IPS DF 19.7 (cell line): ENCODE measurements around the gene DGCR8.

Experiments
- DNase-seq: peaks from one replicate; pipeline ENCODE4 v3.0.0-alpha.2; 2013; ENCODE audit warnings: low read depth, low spot score

DGCR8 gene

DNA sequence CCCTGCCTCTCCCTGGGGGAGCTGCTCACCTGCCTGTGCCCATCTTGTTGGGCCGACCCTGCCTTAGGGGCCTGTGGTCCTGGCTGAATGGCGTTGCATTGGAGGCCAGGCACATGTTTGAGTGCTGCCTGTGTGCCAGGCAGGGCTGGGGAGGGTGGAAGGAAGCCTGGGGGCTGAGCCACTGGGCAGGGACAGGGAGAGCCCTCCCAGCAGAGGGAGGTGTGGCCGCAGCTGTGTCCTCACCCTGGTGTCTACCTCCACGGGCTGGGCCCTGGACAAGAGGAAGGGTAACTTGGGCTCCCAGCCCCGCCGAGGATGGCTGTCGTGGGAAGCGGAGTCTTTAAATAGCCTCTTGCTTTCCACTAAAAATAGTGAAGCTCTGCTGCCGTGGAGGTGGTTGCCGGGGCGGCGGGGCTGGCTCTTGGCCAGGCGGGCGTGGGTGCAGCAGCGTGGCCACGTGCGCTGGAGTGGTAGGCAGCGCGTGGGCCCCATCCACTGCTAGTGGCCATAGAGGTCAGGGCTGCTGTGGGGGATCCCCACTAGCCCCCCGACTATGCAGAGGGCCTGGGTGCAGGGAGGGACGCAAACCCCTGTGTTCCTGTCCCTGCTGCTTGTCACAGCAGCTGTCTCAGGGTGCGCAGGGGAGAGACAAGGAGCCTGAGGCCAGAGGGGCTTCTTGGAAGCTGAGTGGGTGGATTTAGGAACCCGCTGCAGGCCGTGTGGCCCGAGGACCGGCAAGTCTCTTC, 57.8 kb downstream of the DGCR8 start:
- DNase-seq: no peak

DNA sequence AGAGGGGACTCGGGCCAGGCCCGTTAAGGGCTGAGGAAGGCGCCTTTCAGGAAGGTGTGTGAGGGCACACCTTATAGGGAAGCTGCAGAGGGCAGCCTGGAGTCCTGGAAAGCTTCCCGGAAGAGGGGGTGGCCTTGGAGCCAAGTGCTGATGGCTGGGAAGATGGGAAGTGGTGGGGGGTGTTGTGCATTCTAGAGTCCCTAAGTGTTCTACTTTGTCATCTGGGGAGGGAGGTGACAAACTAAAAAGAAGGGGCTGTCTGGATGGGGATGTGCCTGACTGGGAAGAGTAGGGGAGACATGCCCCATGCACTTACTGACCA, 58.3 kb downstream of the DGCR8 start:
- no peak for DNase-seq

DNA sequence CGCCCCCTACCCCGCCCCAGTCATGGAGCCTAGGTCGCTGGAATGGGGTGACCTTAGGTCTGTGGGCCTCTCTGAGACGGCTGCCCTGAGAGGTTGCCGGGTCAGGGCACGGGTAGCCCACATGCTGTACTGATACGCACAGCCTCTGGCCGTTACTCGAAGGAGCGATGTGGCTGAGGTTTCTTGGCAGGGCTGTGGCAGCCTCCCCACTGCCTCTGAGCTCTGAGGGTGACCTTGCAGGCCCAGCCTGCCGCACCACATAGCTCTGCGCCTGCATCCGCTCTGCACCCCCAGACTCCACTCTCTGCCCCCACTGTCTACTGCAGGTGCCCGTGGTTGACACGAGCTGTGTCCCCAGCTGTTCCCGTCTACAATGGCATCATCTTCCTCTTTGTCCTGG, 58.8 kb downstream of the DGCR8 start:
- DNase-seq: no peak

DNA sequence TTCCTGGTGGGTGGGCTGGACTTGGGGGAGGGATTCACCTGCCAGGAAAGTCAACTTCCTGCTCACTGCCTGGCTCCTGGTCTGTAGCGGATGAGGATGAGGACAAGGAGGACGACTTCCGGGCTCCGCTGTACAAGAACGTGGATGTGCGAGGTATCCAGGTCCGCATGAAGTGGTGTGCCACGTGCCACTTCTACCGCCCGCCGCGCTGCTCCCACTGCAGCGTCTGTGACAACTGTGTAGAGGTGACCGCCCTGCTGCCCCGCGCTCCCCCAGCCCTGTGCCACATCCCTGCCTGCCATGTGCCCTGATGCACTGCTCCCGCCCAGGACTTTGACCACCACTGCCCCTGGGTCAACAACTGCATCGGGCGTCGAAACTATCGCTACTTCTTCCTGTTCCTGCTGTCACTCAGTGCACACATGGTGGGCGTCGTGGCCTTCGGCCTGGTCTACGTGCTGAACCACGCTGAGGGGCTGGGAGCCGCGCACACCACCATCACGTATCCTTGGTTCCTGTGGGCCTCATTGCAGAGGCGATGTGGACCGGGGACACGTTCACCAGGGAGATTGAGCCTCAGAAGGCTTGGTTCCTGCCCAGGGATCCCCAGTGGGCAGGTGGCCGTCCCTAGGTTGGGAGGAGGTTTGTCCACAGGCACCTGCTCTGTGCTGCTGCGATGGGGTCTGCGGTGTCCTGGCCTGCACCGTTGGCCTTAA, 59.5 kb downstream of the DGCR8 start:
- DNase-seq: no peak

DNA sequence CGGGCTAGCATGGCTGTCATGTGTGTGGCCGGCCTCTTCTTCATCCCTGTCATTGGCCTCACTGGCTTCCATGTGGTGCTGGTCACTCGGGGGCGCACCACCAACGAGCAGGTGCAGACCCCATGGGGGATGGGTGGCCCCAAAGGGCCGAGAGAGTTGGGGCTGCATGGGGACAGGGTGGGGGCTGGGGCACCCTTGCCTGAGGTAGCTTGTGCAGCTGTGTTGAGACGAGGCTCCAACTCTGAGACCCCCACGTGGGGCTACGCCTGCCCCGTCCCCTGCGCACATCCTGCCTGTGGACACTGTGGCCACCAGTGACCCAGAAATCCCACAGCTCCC, 60.0 kb downstream of the DGCR8 start:
- no peak for DNase-seq

DNA sequence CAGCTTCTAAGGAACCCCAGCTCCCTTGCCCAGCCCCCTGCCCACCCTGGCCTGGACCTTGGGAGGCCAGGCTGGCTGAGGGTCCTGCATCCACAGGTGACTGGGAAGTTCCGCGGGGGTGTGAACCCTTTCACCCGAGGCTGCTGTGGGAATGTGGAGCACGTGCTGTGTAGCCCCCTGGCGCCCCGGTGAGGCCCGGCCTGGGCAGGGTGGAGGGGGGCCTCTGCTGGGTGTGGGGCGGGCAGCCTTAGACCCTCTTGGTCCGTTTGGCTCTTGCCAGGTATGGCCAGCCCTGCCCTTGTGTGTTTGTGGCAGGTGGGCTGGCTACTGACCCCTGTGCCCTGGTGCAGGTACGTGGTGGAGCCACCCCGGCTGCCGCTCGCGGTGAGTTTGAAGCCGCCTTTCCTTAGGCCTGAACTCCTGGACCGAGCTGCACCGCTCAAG, 60.5 kb downstream of the DGCR8 start:
- DNase-seq: no peak

DNA sequence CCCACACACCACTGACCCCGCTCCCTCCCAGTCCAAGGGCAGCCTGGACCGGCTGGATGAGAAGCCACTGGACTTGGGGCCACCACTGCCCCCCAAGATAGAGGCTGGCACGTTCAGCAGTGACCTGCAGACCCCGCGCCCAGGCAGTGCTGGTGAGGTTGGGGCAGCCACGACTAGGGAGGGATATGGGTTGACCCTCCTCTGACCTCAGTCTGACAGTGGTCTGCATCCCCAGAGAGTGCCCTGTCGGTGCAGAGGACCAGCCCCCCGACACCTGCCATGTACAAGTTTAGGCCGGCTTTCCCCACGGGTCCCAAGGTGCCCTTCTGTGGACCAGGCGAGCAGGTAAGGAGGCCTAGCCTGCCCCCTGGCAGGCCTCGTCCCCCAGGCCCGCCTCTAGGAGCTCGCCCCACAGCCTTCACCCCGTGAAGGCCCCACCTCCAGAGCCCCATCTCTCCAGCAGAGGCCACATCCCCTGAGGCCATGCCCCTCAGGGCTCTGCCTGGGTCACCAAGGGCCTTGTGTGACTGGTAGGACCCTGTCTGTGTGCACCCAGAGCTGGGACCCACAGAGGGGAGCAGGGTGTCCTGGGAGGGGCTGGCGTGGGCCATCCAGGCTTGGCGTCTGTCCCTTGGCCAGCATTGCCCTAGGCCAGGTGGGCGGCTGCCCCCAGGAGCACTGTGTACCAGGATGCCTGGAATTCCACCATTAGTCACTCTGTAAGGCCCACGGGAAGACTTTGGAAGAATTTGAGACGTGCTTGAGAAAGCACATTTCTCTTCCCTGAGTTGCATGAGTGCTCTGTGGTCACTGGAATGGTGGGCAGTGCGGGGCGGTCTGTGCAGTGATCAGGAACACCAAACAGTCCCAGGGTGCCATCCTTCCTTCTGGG, 61.4 kb downstream of the DGCR8 start:
- DNase-seq: no peak

DNA sequence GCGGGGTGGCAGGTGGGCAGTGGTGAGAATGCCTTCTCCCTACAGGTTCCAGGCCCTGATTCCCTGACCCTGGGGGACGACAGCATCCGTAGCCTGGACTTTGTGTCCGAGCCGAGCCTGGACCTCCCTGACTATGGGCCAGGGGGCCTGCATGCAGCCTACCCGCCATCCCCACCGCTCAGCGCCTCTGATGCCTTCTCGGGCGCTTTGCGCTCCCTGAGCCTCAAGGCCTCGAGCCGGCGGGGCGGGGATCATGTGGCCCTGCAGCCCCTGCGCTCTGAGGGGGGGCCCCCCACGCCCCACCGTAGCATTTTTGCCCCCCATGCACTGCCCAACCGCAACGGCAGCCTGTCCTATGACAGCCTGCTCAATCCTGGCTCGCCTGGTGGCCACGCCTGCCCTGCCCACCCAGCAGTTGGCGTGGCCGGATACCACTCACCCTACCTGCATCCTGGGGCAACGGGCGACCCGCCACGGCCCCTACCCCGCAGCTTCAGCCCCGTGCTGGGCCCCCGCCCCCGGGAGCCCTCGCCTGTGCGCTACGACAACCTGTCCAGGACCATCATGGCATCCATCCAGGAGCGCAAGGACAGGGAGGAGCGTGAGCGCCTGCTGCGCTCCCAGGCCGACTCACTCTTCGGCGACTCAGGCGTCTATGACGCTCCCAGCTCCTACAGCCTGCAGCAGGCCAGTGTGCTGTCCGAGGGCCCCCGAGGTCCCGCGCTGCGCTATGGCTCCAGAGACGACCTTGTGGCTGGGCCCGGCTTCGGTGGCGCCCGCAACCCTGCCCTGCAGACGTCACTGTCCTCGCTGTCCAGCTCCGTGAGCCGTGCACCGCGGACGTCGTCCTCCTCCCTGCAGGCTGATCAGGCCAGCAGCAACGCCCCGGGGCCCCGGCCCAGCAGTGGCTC, 62.9 kb downstream of the DGCR8 start:
- no peak for DNase-seq

DNA sequence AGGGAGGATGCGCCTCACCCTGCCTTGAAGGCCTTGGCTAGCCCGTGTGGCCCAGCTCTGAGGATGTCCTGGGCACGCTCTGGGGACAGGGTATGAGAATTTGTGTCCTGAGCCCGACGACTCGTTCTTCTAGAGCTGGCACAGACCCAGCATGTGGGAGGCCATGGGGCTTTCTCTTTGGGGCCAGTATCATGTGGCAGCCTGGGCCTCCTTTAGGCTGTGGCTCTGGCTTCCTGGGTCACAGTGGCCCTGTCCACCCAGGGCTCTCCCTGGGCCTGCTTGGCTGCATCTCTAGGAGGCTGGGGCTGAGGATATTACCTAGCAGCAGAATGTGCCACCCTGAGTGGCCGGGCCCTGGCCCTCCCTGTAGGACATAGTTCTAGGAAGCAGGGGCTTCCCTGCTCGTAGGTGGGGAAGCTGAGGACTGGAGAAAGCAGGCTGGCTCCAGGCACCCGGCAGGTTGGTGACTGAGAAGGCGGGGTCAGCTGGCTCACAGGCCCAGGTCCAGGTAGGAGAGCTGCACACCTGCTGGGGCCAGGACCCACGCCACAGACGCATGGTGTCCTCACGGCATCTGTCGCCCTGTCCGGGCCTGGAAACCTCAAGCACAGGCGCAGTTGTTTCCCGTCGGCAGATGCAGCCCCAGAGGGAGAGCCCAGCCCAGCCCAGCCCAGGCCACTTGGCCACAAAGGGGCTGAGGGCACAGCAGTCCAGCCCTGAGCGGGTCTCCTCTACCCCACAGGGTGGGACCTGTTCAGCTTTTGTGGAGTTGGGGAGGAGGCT, 64.0 kb downstream of the DGCR8 start:
- no peak for DNase-seq

DNA sequence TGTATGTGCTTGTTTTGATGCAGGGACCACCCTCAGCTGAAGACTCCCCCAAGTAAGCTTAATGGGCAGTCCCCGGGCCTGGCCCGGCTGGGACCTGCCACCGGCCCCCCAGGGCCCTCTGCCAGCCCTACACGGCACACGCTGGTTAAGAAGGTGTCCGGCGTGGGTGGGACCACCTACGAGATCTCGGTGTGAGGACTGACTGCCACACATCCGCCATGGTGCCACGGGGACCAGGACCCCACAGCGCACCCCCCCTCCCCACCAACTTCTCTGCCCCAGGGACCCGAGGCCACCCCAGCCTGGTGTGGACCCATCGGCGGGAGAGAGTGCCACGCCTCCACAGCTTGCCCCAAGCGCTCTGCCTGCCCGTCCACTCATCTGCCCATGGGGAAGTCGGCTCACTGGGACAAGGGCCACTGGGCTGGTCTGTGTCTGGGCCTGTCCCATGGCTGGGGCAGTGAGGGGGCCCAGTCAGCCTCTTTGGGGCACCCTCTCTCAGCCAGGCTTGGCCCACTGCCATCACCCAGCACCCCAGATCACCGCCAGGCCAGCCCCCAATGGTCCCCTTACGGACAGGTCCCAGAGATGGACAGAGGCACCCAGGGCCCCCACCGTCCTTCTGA, 65.3 kb downstream of the DGCR8 start:
- DNase-seq: no peak

DNA sequence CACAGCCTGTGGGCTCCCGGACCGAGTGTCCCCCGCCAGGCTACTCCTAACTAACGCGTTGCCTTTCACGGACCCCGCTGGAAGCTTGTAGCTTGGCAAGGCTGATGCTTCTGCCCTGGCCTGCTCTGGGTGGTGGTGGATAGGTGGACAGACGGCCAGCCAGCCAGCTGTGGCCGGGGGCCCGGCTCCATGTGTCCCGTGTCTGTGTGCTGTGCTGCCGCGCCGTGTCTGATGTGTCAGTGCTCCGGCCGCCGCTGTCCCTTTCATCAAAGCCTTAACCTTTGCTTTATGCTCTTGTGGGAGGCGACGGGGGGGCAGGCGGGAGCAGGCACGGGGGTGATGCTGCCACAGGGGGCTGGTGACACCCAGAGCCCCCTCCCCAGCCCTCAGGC, 65.8 kb downstream of the DGCR8 start:
- DNase-seq: no peak

DNA sequence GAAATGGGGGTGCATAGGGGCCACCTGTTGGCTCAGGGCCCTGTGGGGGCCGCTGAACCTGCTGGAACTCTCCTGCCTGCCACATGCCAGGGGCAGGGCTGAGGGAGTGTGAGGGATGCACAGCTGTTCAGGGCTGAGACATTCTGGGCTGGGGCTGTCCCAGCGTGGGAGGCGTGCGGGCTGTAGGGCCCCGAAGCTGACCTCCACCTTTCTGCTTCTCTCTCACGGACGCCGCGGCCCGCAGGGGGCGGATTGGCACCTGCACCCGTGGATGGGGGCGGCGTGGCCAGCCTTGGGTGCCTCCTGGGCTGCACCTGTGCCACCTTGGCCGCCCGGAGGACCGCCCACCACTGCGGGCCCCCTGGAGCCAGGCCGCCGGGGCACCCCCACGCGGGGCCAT, 66.7 kb downstream of the DGCR8 start:
- no peak for DNase-seq

DNA sequence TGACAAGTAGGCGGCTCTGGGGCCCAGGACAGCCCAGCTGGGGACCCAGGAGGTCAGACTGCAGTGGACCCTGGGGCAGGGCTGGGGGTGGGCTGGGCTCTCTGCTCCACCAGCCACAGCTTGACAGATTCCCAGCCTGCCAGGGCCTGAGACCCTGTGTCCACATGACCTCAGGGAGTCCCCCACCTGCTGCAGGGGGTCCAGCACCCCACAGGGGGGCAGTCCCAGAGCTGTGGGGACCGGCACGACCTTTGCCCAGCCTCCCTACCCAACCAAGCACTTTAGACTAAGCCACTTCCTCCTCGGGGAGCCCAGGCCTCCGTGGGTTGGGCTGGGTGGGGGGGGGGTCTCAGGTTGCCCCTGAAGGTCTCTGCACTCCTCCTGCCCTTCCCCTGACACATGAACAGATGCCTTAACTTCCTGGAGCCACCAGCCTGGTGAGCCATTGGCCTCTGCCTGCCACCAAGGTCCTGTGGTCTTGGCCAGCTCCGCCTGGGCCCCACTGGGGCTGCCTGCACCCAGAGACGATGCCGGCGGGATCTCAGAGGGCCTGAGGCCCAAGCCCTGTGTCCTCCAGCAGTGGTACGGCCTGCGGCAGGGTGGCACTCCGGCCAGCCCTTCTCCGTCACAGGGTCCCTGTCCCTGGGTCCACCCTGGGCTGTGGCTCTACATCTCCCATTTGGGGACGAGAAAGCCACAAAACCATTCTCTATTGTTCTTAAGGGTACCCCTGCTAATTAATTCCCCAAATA, 67.4 kb downstream of the DGCR8 start:
- DNase-seq: no peak

DNA sequence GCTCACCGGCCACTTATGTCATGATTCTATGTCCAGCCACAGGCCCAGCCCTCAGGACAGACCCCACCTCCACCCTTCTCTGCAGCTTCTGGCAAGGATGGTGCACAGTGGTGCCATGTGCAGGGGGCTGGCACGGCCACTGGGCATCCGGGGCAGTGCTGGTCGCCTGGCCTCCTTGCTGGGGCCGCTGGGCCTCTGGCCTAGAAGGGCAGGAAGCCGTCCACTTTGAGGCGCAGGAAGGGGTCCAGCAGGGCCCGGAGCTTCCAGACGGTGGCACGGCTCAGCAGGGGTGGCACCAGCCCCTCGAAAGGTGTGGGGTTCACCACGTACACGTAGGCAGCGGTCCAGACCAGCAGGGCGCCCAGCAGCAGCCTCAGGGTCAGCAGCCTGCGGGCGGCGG, 68.4 kb downstream of the DGCR8 start:
- DNase-seq: no peak

DNA sequence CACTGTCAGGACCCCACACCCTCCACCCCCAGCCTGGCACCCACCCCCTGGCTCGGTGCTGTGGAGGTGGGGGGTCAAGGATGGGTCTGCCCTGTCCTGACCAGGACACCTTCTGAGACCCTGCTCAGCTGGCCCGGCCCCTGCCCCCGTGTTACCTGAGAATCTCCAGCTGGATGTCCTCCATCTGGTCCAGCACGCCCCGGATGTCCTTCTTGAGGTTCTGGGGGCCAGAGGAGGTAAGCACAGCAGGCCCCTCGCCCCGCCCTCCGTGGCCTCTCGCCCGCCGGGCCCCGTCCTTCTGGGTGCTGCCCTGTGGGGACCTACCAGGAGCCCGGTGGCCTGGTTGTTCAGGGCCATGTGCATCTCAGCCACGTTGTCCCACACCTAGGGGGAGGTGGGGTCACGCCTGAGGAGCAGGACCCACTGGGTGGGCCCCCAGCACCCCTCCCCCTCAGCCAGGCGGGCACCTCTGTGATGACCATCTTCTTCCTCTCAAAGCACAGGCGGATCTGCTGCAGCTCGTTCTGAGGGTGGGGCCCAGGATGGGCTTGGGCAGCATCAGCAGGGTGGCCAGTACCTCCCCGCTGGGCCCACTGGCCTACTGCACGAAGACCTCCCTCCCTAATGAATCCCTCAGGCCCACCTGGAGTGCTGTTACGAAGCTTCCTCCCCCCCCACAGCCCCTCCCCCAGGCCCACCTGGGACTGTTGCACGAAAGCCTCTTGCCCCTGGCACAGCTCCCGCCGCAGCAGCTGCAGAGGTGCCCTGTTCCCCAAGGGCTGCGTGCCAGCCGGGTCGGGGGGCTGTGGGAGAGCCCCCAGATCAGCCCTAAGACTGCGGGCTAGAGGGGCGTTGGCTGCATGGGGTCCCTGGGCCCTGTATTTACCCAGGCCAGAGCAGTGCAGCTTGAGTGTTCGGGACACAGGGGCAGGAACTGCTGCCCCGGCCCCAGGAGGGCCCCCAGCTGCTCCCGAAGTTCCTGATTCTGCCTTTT, 69.5 kb downstream of the DGCR8 start:
- DNase-seq: no peak

DNA sequence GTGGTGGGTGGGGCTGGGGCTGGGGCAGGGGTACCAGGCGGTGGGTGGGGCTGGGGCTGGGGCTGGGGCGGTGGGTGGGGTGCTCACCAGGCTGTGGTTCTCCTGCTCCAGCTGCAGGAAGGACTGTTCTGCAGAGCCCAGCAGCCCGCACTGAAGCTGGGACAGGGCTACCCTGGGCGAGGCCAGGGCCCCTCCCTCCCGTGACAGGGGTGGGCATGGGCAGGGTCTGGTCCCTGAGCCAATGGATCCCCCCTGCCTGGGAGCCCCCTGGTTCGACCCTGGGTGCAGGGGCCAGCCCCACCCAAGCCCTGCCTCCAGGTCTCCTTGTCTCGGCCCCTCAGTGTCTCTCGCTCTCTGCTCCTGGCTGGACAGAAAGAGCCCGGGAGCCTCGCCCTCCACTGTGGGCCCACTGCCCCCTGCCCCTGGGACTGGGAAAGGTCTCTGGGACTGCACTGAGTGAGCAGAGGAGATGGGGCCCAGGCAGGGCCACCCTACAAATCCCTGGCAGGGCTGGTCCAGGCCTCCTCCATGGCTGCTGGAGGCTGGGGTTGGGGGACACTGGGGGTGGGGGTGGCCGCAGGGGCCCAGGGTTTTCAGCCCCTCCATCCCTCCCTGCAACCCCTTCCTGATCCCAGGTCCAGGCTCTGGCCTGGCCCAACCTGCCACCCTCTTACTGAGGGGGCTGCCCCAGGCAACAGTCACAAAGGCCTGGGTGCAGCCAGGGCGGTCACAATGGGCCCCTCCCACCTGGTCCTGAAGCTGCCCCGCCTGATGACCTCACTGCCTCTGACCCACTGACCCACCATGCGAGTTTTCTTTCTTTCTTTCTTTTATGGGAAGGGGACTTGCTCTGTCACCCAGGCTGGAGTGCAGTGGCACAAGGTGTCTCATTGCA, 70.6 kb downstream of the DGCR8 start, which contains the start of gene CCDC188:
TSS of gene CCDC188 (minus strand) at position 675 of the 895 bp plus-strand sequence. CDS start at position 606, 69 bp downstream.
- DNase-seq: no peak

DNA sequence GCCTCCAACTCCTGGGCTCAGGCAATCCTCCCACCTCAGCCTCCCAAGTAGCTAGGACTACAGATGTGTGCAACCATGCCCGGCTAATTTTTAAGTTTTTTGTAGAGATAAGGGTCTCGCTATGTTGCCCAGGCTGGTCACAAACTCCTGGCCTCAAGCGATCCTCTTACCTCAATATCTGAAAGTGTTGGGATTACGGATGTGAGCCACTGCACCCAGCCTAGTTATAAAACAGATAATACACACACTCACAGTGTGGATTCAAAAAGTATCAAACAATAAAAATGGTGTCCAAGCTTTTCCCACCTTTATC, 71.2 kb downstream of the DGCR8 start:
- DNase-seq: no peak
